GM12875 (cell line): ENCODE measurements around the gene ZSWIM6.

ENCODE experiments used
- H3K4me3 ChIP-seq: one replicate; pipeline ENCODE4 v1.5.1; 2011; ENCODE audit warnings: low read depth, low read length, control low read depth
- TF ChIP-seq, protein P1 (sequence below): IDR thresholded peaks from 2 replicates; pipeline ENCODE4 v1.5.1; 2011; ENCODE audit warnings: low read depth, mild to moderate bottlenecking, control low read depth, inconsistent platforms, low read length, moderate library complexity, borderline replicate concordance; ENCODE audit not compliant: insufficient read depth

The ZSWIM6 gene

DNA sequence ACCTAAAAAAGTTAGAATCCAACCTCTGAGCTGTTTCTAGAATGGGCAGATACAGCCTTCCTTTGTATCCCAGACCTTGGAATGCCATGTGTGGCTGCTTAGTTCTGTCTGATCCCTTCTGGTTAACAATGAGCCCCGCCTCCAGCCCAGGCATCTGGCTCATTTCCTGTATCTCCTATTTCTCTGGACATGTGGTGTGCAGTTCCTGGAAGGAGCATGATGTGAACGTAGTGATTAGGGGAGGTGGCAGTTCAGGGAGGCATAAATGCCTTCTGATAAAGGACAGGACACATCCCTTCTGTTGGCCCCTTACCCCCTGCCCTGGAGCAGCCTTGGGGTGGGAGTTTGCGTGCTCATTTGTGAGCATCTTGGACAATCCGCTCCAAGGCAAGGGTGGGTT lies 243.0 kb downstream of the ZSWIM6 start:
- no peak overlapping the region for H3K4me3 ChIP-seq
- TF ChIP-seq, protein P1, sequence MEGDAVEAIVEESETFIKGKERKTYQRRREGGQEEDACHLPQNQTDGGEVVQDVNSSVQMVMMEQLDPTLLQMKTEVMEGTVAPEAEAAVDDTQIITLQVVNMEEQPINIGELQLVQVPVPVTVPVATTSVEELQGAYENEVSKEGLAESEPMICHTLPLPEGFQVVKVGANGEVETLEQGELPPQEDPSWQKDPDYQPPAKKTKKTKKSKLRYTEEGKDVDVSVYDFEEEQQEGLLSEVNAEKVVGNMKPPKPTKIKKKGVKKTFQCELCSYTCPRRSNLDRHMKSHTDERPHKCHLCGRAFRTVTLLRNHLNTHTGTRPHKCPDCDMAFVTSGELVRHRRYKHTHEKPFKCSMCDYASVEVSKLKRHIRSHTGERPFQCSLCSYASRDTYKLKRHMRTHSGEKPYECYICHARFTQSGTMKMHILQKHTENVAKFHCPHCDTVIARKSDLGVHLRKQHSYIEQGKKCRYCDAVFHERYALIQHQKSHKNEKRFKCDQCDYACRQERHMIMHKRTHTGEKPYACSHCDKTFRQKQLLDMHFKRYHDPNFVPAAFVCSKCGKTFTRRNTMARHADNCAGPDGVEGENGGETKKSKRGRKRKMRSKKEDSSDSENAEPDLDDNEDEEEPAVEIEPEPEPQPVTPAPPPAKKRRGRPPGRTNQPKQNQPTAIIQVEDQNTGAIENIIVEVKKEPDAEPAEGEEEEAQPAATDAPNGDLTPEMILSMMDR, result no peak

DNA sequence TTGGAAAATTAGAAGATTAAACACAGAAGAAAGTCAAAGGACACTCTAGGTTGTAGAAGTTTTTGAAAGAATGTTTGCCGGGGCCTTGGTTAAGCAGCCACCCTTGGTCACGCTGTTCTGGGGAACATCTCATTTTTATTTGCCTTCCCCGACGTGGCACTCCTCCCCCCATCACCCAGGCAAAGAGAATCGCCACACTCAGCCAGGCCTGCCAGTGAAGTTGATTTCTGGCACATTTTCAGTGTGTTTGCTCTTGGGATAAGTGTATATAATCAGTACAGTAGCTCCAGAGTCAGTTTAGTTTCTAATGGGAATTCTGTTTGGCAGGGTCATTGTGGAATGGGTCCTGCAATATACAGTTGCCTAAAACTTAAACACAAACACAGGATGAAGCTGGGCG lies 243.5 kb downstream of the ZSWIM6 start:
- TF ChIP-seq, protein P1, result no peak

DNA sequence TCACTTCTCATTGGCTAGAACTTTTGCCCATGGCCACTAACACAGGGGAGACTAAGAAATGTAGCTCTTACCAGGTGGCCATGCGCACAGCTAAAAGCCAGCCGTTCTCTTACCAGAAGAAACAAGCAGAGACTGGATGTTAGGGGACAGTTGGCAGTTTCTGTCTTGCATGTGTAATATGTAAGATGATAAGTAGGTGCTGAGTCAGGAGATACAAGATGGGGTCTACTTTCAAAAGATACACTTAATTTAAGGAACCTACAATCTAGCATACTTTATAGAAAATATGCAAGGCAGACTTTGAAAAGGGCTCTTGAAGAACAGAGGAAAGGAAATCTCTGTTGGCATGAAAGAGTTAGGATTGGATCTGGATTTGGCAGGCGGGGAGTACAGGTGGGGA lies 244.5 kb downstream of the ZSWIM6 start:
- TF ChIP-seq, protein P1, result no peak
- H3K4me3 ChIP-seq, result no peak overlapping the region

More for the DNA sequence above, 243.5 kb downstream of the ZSWIM6 start:
- H3K4me3 ChIP-seq, result no peak overlapping the region

DNA sequence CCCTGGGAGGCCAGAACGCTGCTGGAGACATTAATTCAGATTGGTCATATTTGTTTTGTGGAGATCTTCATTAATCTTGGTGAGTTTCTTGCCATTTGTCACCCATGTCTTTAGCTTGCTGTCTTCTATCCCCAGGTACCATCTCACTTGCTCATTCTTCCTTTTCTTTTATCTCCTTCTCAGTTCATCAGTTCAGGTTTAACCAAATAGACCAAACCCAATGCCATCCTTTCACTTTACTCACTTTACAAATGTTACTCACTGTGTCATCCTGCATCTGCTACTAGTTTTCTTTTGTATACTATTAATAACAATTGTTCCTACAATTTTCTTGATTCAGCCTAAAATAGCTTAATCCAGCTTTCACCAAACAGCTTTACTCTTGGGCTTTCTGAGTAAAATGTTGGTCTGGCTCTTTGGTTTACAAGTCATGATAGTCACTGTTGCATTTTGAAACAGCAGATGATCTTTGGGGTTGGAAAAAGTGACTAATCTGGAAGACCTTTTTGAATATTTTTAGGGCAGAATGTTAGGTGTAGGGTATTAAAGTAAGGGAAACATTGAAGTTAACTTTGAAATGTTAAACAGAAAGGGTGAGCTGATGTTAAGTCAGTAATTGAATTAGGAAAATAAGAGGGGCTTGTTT lies 246.9 kb downstream of the ZSWIM6 start:
- H3K4me3 ChIP-seq, result no peak overlapping the region
- TF ChIP-seq, protein P1, result no peak

DNA sequence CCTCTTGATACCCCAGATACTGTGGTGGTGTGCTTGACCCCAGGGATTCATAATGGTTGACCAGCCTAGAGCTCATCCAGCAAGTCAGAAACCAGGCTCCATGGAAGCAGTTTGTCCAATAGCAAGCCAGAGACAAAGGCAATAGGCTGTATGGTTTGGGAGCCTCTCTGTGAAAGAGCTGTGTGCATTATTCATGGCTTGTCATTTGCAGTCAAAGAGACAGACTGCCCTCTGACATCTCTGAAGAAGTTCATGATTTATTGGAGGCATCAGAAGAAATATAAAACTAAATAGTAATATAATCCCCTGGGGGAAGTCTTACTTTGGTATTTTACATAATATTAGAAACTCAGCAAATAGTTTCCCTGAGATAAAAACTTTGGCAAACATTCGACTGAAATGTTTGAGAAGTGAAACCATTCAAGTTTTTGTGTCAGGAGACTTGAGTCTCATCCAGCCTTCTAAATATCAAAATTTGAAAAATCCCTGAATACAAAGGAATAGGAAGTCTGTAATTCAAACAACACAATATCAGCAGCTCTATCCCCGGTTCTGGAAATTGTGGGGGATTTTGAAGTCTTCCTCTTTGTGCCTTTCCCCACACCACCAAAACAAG lies 250.3 kb downstream of the ZSWIM6 start:
- no peak overlapping the region for H3K4me3 ChIP-seq
- TF ChIP-seq, protein P1, result no peak

DNA sequence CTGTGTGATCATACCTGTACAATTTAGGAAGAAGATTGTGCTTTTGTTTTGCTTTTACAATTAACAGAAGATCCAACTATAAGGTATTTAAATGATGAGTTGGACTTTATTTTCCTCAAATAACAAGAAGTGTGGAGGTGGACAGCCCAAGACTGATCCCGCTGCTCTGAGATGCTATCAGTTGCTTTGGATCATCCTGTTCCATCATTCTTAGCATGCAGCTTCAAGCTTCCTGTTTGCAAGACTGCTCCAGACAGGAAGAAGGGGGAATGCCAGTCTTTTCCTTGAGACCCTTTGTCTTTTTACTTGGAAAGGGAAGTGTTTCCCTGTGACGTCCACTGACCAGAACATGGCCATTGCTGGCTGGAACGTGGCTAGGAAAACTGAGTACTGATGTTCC lies 250.8 kb downstream of the ZSWIM6 start:
- H3K4me3 ChIP-seq, result no peak overlapping the region
- TF ChIP-seq, protein P1, result no peak
